Thyroid gland (tissue), 4 donors: ENCODE measurements around the gene CTNNA3.

Experiments used
- POLR2A ChIP-seq, 2 donors: fragments of 450-650 bp; IDR thresholded peaks; one replicate each; pipeline ENCODE4 v1.6.1; 2017; ENCODE audit warnings: antibody characterized with exemption in 2 of 2, mild to moderate bottlenecking in 2 of 2, moderate library complexity in 1 of 2
- TF ChIP-seq, protein P1 (sequence below), 6 experiments: fragments of 200-600 bp in 3 of 6; fragments of 450-650 bp in 3 of 6; sonication (generic) in 3 of 6; IDR thresholded peaks; one replicate each; pipeline ENCODE4 v1.5.1; 2016 to 2019; ENCODE audit warnings: antibody characterized with exemption in 6 of 6, mild to moderate bottlenecking in 2 of 6, inconsistent platforms in 1 of 6, moderate library complexity in 1 of 6

GRCh38 chr10:66283874-66284464 is 1412.0 kb downstream of the CTNNA3 start:
- TF ChIP-seq, protein P1, sequence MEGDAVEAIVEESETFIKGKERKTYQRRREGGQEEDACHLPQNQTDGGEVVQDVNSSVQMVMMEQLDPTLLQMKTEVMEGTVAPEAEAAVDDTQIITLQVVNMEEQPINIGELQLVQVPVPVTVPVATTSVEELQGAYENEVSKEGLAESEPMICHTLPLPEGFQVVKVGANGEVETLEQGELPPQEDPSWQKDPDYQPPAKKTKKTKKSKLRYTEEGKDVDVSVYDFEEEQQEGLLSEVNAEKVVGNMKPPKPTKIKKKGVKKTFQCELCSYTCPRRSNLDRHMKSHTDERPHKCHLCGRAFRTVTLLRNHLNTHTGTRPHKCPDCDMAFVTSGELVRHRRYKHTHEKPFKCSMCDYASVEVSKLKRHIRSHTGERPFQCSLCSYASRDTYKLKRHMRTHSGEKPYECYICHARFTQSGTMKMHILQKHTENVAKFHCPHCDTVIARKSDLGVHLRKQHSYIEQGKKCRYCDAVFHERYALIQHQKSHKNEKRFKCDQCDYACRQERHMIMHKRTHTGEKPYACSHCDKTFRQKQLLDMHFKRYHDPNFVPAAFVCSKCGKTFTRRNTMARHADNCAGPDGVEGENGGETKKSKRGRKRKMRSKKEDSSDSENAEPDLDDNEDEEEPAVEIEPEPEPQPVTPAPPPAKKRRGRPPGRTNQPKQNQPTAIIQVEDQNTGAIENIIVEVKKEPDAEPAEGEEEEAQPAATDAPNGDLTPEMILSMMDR (IDR thresholded peaks at IDR 0.05), result no peak
- no peak for TF ChIP-seq POLR2A (IDR thresholded peaks at IDR 0.05)
